Measurements from ENCODE around the gene RSPH10B2.
"Not testable (repeated sequence)": the region's sequence is repeated elsewhere in the genome, so short reads cannot be mapped to it uniquely, and the experiment has no call there.

The RSPH10B2 gene

GRCh38 chr7:6789353-6789752 is 35.5 kb downstream of the RSPH10B2 start:
- DNase-seq, result not testable (repeated sequence)

DNA sequence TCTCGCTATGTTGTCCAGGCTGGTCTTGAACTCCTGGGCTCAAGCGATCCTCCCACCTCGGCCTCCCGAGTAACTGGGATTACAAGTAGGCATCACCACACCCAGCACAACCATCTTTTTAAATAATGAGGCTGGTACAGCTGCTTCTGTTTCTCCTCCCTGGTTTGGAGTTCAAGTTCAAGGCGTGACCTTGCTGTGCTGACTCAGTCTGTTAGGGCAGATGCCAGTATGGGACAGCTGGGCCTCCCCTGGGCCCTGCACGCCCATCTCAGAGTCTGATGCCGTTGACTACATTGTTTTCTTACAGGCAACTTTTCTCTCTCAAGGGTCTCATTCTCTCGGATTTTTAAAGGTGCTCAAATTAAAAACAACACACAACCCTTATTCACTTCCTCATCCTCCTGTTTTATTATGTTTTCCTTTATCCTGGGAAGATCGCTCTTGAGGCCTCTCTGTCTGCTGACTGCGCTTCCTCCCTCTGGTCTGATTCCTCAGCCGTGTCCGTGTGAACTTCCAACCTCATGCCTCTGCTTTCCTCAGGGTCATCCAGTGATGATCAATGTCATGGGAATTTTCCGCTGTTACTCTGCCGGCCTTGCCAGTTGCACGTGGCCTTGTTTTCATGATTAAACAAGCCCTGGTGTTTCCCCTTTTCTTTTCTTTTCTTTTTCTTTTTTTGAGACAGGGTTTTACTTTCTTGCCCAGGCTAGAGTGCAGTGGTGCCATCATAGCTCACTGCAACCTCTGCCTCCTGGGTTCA is 38.4 kb downstream of the RSPH10B2 start:
- not testable (repeated sequence) for DNase-seq

- DNase-seq, result not testable (repeated sequence)
Measured at GRCh38 chr7:6794276-6794675, 40.4 kb downstream of the RSPH10B2 start.

DNA sequence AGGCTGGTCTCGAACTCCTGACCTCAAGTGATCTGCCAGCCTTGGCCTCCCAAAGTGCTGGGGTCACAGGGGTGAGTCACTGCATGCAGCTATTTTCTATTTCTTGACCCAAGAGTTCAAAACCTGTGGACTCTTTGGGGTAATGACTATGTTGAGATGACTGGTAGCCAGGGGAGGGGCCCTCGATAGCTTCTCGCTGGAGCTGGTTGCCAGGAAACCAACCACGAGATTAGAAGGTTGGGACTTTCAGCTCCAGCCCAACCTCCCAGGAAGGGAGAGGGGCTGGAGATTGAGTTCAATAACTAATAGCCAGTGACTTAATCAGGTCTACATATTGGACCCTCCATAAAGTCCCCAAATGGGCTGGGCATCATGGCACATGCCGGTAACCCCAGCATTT is 43.3 kb downstream of the RSPH10B2 start:
- DNase-seq, result not testable (repeated sequence)

- DNase-seq, result not testable (repeated sequence)
Measured at GRCh38 chr7:6798047-6798446, 44.1 kb downstream of the RSPH10B2 start.

- not testable (repeated sequence) for DNase-seq
Measured at GRCh38 chr7:6799887-6800286, 46.0 kb downstream of the RSPH10B2 start.

- not testable (repeated sequence) for DNase-seq
Measured at GRCh38 chr7:6800331-6800730, 46.4 kb downstream of the RSPH10B2 start.

- not testable (repeated sequence) for DNase-seq
Measured at GRCh38 chr7:6807393-6807918, 53.6 kb downstream of the RSPH10B2 start.

DNA sequence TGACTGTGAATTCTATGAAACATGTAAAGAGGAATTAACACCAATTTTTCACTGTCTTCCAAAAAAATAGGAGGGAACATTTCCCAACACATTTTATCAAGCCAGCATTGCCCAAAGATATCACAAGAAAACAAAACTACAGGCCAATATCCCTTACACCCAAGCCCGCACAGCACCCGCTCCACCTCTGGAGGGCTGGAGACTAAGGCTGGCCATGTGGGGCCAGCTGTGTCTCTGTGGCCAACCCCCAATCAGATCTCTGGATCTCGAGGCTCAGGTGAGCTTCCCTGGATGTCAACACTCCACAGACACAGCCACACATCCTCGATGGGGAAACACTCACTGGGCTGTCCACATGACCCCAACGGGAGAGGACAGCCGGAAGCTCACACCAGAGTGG is 54.1 kb downstream of the RSPH10B2 start:
- not testable (repeated sequence) for DNase-seq

DNA sequence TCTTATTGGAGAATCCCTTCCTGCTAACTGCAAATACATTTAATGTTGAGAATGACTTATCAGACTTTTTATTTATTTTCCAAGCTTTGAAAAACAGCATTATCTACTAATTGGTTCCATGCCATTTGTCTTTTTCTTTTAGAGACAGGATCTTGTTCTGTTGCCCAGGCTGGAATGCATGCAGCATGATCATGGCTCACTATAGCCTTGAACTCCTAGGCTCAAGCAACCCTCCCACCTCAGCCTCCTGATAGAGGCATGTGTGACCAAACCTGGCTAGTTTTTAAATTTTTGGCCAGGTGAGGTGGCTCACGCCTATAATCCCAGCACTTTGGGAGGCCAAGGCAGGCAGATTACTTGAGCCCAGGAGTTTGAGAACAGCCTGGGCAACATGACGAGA is 59.1 kb downstream of the RSPH10B2 start:
- not testable (repeated sequence) for DNase-seq

GRCh38 chr7:6815470-6815869 is 61.6 kb downstream of the RSPH10B2 start:
- DNase-seq, result not testable (repeated sequence)

DNA sequence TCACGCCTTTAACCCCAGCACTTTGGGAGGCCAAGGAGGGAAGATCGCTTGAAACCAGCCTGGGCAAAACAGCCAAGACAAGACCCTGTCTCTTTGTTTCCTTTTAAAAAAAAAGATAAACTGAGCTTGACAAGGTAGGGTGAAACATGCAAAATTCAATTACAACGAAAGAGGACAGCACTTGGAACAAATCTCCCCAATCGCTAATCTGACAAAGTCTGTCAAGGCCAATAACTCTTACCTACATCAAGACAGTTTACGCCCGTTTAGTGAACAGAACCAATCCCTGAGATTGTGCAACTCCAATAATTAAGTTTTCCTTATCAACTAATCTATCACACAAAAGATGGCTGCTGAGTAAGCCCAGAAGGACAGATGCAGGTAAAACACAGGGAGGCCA is 67.7 kb downstream of the RSPH10B2 start:
- not testable (repeated sequence) for DNase-seq

- not testable (repeated sequence) for DNase-seq
Measured at GRCh38 chr7:6825236-6826125, 71.6 kb downstream of the RSPH10B2 start.

- peak; percentile 62 for DNase-seq
Measured at GRCh38 chr7:6826151-6826550, 72.2 kb downstream of the RSPH10B2 start, which contains the start of gene CCZ1B. TSS of gene CCZ1B (minus strand) at chr7:6826275. CDS start at chr7:6826197, 78 bp downstream.

GRCh38 chr7:6827180-6827579 is 73.3 kb downstream of the RSPH10B2 start:
- not testable (repeated sequence) for DNase-seq

- not testable (repeated sequence) for DNase-seq
Measured at GRCh38 chr7:6829616-6830015, 75.7 kb downstream of the RSPH10B2 start.

GRCh38 chr7:6830026-6830425 is 76.1 kb downstream of the RSPH10B2 start:
- DNase-seq, result not testable (repeated sequence)

GRCh38 chr7:6831018-6831725 is 77.3 kb downstream of the RSPH10B2 start:
- DNase-seq, result no peak

GRCh38 chr7:6833636-6834035 is 79.7 kb downstream of the RSPH10B2 start:
- no peak for DNase-seq

DNA sequence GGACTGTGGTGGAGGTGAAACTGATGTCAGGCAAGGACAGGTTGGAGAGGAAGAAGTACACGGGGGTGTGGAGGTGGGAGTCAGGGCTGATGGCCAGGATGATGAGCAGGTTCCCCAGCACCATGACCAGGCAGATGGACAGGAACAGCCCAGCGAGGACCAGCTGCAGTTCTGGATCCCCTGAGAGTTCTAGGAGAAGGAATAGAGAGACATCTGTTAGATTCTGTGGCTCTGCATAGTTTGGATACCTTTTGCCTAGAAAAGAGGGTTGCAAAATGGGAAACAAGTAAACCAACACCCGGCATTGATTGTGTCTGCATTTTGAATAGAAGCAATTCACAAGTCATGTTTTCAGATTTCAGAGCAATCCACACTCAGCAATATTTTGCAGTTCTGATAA is 81.6 kb downstream of the RSPH10B2 start:
- not testable (repeated sequence) for DNase-seq

DNA sequence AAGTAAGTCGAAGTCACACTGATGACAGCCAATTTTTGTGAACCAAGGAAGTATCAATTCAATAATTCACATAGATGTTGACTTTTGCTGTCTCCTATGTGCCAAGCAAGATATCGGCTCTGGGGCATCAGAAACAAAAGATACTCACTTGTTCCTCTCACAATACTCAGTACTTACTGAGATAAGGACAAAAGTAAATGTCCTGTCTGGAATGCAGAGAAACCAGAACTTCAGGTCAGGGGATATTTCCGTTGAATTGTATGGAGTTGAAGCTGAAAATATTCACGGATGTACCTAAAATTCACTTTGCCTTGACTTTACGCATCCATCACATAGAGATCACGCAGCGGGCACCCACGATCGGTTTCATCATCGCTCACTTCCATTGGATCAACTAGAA is 83.2 kb downstream of the RSPH10B2 start:
- not testable (repeated sequence) for DNase-seq

- not testable (repeated sequence) for DNase-seq
Measured at GRCh38 chr7:6842278-6842921, 88.5 kb downstream of the RSPH10B2 start.
